ENCODE results near the gene ZBTB4. TPM values are rescaled to one million over a fixed set of nuclear protein-coding genes. Genes with fewer than 3 reads are reported as not detected.
A peak's percentile ranks its signal among the peaks of the same experiment; 100 is the strongest.

ZBTB4 gene
- total RNA-seq, 2 donors from 2014 or later = 50.5 to 67.3 TPM

GRCh38 chr17:7440113-7440833 is 39.2 kb downstream of the ZBTB4 start:
- H3K36me3 ChIP-seq = no peaks in the 10 kb centered on the region
- H3K27me3 ChIP-seq = peaks cover 0 to 9% of the 10 kb centered on the region in 2 donors
- H3K4me3 ChIP-seq = peak overlapping the region; percentile 32 to 56
- peak; percentile 63 for DNase-seq (ENCODE audit: low spot score)
- H3K9me3 ChIP-seq = no peaks in the 10 kb centered on the region
- peak overlapping the region; percentile 83 to 84 for H3K27ac ChIP-seq
- no peak for TF ChIP-seq CTCF (IDR thresholded peaks at IDR 0.05)
- peaks cover 0 to 67% of the 10 kb centered on the region in 2 donors for H3K4me1 ChIP-seq

- Histone ChIP-seq H3K36me3 (no peaks in the 10 kb centered on the region), H3K9me3 (no peaks in the 10 kb centered on the region), H3K27me3 (peaks cover 0 to 9% of the 10 kb centered on the region in 2 donors), H3K4me1 (peaks cover 0 to 61% of the 10 kb centered on the region in 2 donors), H3K27ac (peak within 1 kb of the TSS; percentile 83 to 85), H3K4me3 (peak within 1 kb of the TSS; percentile 42 to 60)
- TF ChIP-seq CTCF (IDR thresholded peaks at IDR 0.05) = no peak
- no peak for DNase-seq (ENCODE audit: low spot score)
These were observed 39.8 kb downstream of the ZBTB4 start, which contains the start of gene FGF11 for GRCh38 chr17:7439462-7440112. FGF11 (plus strand) TSS chr17:7439512; CDS start chr17:7439621, 109 bp downstream.

- Histone ChIP-seq H3K27me3 (peaks cover 0 to 9% of the 10 kb centered on the region in 2 donors), H3K4me1 (peaks cover 0 to 57% of the 10 kb centered on the region in 2 donors), H3K36me3 (no peaks in the 10 kb centered on the region), H3K27ac (peak overlapping the region; percentile 83 to 85), H3K9me3 (no peaks in the 10 kb centered on the region), H3K4me3 (peak overlapping the region; percentile 42 to 60)
- no peak for TF ChIP-seq CTCF (IDR thresholded peaks at IDR 0.05)
- DNase-seq (ENCODE audit: low spot score) = no peak
These were observed 40.6 kb downstream of the ZBTB4 start for GRCh38 chr17:7438656-7439460.

GRCh38 chr17:7437950-7438614 is 41.3 kb downstream of the ZBTB4 start:
- Histone ChIP-seq H3K27me3 (peaks cover 0 to 9% of the 10 kb centered on the region in 2 donors), H3K9me3 (no peaks in the 10 kb centered on the region), H3K4me3 (peak overlapping the region; percentile 42 to 60), H3K27ac (peak overlapping the region; percentile 83 to 85), H3K36me3 (no peaks in the 10 kb centered on the region), H3K4me1 (peaks cover 0 to 57% of the 10 kb centered on the region in 2 donors)
- peak; percentile 62 for DNase-seq (ENCODE audit: low spot score)
- TF ChIP-seq CTCF (IDR thresholded peaks at IDR 0.05) = no peak

GRCh38 chr17:7437369-7437863 is 42.0 kb downstream of the ZBTB4 start:
- H3K27ac ChIP-seq = peak overlapping the region; percentile 83 to 85
- no peaks in the 10 kb centered on the region for H3K36me3 ChIP-seq
- no peak for DNase-seq (ENCODE audit: low spot score)
- H3K9me3 ChIP-seq = no peaks in the 10 kb centered on the region
- peak overlapping the region; percentile 42 to 60 for H3K4me3 ChIP-seq
- peaks cover 0 to 9% of the 10 kb centered on the region in 2 donors for H3K27me3 ChIP-seq
- H3K4me1 ChIP-seq = peaks cover 0 to 57% of the 10 kb centered on the region in 2 donors
- no peak for TF ChIP-seq CTCF (IDR thresholded peaks at IDR 0.05)
